Ectodermal cell (in vitro differentiated cells): ENCODE results near the gene MALRD1.

Experiments used
- H3K27ac ChIP-seq: 2 replicates; pipeline ENCODE4 v1.7.0; 2013; ENCODE audit warnings: mild to moderate bottlenecking, low read depth, low read length; ENCODE audit not compliant: insufficient read depth, poor library complexity, severe bottlenecking
- H3K27me3 ChIP-seq: 2 replicates; pipeline ENCODE4 v1.7.0; 2013; ENCODE audit warnings: mild to moderate bottlenecking, low read length; ENCODE audit not compliant: insufficient read depth, control insufficient read depth, poor library complexity, severe bottlenecking
- H3K36me3 ChIP-seq: one replicate; pipeline ENCODE4 v1.7.0; 2013; ENCODE audit warnings: low read length; ENCODE audit not compliant: control insufficient read depth, insufficient read depth
- H3K4me1 ChIP-seq: one replicate; pipeline ENCODE4 v1.7.0; 2013; ENCODE audit warnings: low read length; ENCODE audit not compliant: control insufficient read depth, insufficient read depth
- H3K4me3 ChIP-seq: 2 replicates; pipeline ENCODE4 v1.7.0; 2013; ENCODE audit warnings: low read depth, low read length, control low read depth; ENCODE audit not compliant: insufficient read depth
- H3K9me3 ChIP-seq: 2 replicates; pipeline ENCODE4 v1.7.0; 2013; ENCODE audit warnings: mild to moderate bottlenecking, low read length, moderate library complexity; ENCODE audit not compliant: control insufficient read depth
- WGBS, 2 experiments: methylation state at CpG; one replicate each; pipeline ENCODE4 v1.1.7; 2013; ENCODE audit warnings: missing lambda C conversion rate in 2 of 2; 5-methylcytosine and 5-hydroxymethylcytosine counted together

MALRD1 gene

GRCh38 chr10:19611775-19612174, 563.2 kb downstream of the MALRD1 start:
- no peak overlapping the region for H3K4me3 ChIP-seq
- H3K4me1 ChIP-seq = no peaks in the 10 kb centered on the region
- no peaks in the 10 kb centered on the region for H3K36me3 ChIP-seq
- no peaks in the 10 kb centered on the region for H3K27me3 ChIP-seq
- H3K9me3 ChIP-seq = no peaks in the 10 kb centered on the region
- H3K27ac ChIP-seq = no peak overlapping the region

DNA sequence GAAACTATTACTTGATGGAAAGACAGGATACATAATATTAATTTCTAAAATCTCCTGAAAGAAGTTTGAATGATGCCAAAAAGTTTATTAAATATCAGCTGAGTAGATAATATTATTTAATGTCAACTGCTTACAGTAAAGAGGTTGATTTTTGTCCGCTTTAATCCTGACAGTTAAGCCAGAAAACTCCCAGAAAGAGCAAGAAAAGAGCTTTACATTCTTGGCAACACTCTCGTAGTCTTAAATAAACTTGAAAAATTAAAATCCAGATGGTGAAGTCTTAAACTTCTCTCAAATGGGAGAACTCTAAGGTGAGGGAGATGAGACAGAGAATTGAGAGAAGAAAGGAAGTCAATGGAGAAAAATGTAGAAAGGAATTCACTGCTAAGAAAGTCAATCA, 568.4 kb downstream of the MALRD1 start:
- no peaks in the 10 kb centered on the region for H3K4me1 ChIP-seq
- WGBS, 2 experiments = 86 to 90% methylated on average over 2 of the region's 2 CpGs
- H3K27me3 ChIP-seq = no peaks in the 10 kb centered on the region
- H3K4me3 ChIP-seq = no peak overlapping the region
- no peaks in the 10 kb centered on the region for H3K9me3 ChIP-seq
- no peak overlapping the region for H3K27ac ChIP-seq
- H3K36me3 ChIP-seq = no peaks in the 10 kb centered on the region

DNA sequence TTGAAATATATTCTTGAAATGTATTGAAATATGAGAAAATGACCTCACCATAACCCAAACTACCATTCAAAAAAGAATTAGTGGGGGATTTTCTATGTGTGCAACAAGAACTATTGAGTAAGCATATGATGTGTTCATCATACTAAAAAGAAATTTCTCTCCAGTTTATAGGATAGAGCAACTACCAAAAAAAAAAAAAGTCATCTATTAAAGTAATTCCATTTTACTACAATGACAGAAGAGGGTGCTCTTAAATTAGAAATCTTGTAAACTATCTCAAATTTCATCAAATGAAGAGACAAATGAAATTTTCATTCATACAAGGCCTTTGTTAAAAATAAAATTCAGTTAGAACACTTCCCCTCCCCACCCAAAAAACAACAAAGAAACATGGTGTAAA, 572.2 kb downstream of the MALRD1 start:
- no peak overlapping the region for H3K27ac ChIP-seq
- H3K4me3 ChIP-seq = no peak overlapping the region
- no peaks in the 10 kb centered on the region for H3K27me3 ChIP-seq
- no peaks in the 10 kb centered on the region for H3K4me1 ChIP-seq
- H3K9me3 ChIP-seq = no peaks in the 10 kb centered on the region
- no peaks in the 10 kb centered on the region for H3K36me3 ChIP-seq

GRCh38 chr10:19623321-19623720, 574.7 kb downstream of the MALRD1 start:
- no peaks in the 10 kb centered on the region for H3K27me3 ChIP-seq
- H3K4me3 ChIP-seq = no peak overlapping the region
- H3K4me1 ChIP-seq = peaks cover 5% of the 10 kb centered on the region
- H3K36me3 ChIP-seq = no peaks in the 10 kb centered on the region
- H3K9me3 ChIP-seq = no peaks in the 10 kb centered on the region
- no peak overlapping the region for H3K27ac ChIP-seq

DNA sequence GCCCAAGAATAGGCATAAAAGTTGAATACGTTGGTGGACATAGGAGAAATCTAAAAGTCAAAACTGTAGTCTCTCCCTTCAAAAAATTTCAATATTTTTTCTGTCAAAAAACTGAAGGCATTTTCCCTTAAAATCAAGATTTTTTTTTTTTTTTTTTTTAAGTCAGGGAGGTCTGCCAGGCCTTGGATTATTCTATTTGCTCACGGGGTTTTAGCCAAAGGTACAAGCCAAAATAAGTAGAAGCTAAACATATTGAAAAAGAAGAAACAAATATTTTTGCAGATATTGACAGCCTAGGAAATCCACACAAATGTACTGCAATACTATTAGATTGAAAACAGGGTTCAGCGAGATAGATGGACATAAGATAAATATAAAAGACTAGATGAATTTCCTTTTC, 577.6 kb downstream of the MALRD1 start:
- no peaks in the 10 kb centered on the region for H3K27me3 ChIP-seq
- H3K4me1 ChIP-seq = peaks cover 24% of the 10 kb centered on the region
- no peak overlapping the region for H3K4me3 ChIP-seq
- H3K36me3 ChIP-seq = no peaks in the 10 kb centered on the region
- H3K27ac ChIP-seq = no peak overlapping the region
- WGBS, 2 experiments = 100% methylated on average over 2 of the region's 3 CpGs; no CpG with 5 or more reads in 1 of the 2 experiments
- no peaks in the 10 kb centered on the region for H3K9me3 ChIP-seq

DNA sequence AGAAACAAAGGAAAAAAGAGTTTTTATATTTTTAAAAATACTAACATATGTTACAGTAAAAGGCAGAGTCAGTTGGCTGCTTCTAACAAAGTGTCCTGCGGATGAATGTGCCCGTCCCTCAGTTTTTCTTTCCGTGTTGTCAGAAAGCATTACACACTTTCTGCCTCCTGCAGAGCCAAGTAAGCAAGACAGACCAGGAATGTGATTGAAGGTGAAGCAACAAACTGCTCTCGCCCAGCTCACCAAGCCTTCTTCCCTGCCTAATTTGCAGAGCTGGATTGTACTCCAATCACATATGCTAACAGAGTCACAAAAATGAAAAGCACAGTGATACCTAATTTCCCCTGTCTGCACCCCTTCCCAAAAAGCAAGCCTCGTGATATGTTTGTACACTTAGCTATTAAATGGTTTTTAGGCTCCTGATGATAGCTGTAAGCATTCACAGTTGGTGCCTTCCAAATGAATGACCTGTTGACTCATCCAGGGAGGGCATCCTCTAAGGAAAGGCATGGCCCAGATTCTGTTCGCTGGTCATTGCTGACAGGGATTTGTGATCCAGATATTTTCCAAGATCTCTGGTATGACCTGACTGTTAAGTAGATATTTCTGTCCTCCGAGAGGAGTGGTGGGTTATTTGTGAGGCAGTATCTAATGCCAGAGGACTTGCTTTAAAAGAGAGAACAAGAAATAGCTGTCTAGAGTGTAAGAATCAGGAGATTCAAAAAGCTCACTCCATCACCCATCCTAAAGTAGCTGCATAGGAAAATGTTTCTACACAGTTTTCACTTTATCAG, 580.4 kb downstream of the MALRD1 start:
- Histone ChIP-seq H3K9me3 (no peaks in the 10 kb centered on the region), H3K4me3 (no peak overlapping the region), H3K36me3 (no peaks in the 10 kb centered on the region), H3K27ac (peak overlapping the region; percentile 87), H3K27me3 (no peaks in the 10 kb centered on the region), H3K4me1 (peaks cover 27% of the 10 kb centered on the region)
- 42 to 56% methylated on average over 7 of the region's 7 CpGs for WGBS, 2 experiments

DNA sequence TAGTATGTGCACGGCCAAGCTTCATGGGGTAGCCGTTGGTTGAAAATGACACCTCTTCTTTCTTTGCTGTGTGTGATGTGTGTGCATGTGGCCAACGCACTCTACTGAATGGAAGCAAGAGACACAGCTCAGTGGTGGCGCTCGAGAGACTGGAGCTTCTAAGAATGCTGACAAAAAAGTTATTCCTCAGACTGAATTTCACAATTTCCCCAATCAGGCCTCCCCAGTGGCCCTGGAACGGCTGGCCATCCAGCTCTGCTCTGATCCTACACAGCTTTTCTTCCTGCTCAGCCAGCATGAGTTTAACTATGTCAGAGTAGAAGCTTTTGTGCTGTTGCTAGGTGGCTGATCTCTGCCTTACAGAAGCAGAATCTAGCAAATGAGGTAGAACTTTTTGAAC, 581.0 kb downstream of the MALRD1 start:
- H3K27me3 ChIP-seq = no peaks in the 10 kb centered on the region
- H3K4me1 ChIP-seq = peaks cover 27% of the 10 kb centered on the region
- H3K27ac ChIP-seq = peak overlapping the region; percentile 87
- H3K36me3 ChIP-seq = no peaks in the 10 kb centered on the region
- H3K9me3 ChIP-seq = no peaks in the 10 kb centered on the region
- no peak overlapping the region for H3K4me3 ChIP-seq
- WGBS, 2 experiments = 57 to 70% methylated on average over 6 of the region's 6 CpGs

DNA sequence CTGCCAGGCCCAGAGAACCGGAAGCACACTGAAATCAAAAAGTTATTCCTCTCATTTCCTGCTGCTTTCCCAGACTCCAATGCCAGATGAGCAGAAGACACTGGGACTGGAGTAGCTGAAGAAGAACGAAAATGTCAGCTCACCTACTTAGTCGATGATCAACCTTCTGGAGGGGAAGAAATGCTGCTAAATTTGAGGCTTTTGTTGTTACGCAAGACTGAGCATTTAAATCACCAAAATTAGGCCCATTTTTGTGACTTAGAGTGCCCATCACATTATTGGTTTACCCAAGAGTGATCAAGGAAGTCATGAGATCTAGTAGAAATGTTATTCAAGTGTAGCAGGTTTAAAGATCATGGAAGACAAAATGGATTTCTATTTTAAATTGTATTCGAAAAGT, 585.6 kb downstream of the MALRD1 start:
- 95 to 97% methylated on average over 5 of the region's 5 CpGs for WGBS, 2 experiments
- no peak overlapping the region for H3K4me3 ChIP-seq
- H3K27me3 ChIP-seq = no peaks in the 10 kb centered on the region
- H3K27ac ChIP-seq = no peak overlapping the region
- peaks cover 16% of the 10 kb centered on the region for H3K4me1 ChIP-seq
- H3K9me3 ChIP-seq = no peaks in the 10 kb centered on the region
- no peaks in the 10 kb centered on the region for H3K36me3 ChIP-seq

DNA sequence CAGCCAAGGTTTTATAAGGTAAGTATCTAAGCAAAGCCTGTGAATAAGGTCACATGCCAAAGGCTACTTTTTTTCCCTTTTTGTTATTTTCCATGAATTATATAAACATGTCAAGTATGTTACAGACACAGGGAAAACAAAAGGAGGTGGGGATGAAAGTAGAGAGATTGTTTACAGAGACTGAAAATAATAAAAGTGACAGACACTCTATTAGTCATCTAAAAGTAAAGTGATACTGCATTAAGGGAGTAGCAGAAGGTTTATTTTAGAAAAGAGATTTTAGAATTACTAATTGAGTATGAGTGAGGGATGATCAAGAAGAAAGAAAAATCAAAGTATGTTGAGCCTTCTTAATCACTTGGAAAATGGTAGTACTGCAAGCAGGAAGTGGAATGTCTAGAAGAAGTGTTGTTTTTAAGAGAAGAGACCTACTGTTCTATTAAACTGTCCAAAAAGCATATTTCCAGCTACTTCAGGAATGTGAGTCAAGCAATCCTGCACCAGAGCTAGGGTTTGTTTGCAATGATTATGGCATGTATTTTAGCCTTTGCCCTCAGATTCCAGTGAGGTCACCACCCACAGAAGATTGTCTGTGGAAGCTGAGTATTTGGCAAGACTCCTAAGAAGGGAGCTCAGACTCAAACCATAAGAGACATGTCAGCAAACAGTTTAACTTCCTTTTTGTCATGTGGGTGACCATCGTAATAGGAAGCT, 589.7 kb downstream of the MALRD1 start:
- no peak overlapping the region for H3K4me3 ChIP-seq
- no peaks in the 10 kb centered on the region for H3K4me1 ChIP-seq
- no peak overlapping the region for H3K27ac ChIP-seq
- 88% methylated on average over 1 of the region's 1 CpG; no CpG with 5 or more reads in 1 of the 2 experiments for WGBS, 2 experiments
- no peaks in the 10 kb centered on the region for H3K9me3 ChIP-seq
- H3K36me3 ChIP-seq = no peaks in the 10 kb centered on the region
- H3K27me3 ChIP-seq = no peaks in the 10 kb centered on the region

DNA sequence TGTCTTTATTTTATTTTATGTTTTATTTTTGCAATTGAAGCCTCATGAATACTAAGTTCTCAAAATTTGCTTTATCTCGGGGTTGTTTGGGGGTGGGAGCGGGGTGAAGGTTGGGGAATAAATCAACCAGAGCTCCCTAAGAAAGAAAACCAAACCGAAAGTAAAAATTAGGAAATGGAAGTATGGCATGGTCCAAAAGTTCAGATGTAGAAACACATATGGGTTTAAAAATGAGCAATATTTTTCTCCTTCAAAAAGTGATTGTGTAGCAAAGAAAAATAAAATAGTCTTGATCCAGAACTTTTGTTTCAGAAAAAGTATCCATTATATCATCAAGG, 590.3 kb downstream of the MALRD1 start:
- no peak overlapping the region for H3K4me3 ChIP-seq
- H3K27ac ChIP-seq = no peak overlapping the region
- no peaks in the 10 kb centered on the region for H3K9me3 ChIP-seq
- H3K27me3 ChIP-seq = no peaks in the 10 kb centered on the region
- no peaks in the 10 kb centered on the region for H3K36me3 ChIP-seq
- 90 to 99% methylated on average over 3 of the region's 3 CpGs for WGBS, 2 experiments
- no peaks in the 10 kb centered on the region for H3K4me1 ChIP-seq
